ENCODE data around the gene NCKAP5. TPM values are rescaled to one million over a fixed set of nuclear protein-coding genes. Genes with fewer than 3 reads are reported as not detected.

Gene NCKAP5
- total and polyA plus RNA-seq, 2 experiments from 2014 or later: 2.2 to 5.5 TPM

DNA sequence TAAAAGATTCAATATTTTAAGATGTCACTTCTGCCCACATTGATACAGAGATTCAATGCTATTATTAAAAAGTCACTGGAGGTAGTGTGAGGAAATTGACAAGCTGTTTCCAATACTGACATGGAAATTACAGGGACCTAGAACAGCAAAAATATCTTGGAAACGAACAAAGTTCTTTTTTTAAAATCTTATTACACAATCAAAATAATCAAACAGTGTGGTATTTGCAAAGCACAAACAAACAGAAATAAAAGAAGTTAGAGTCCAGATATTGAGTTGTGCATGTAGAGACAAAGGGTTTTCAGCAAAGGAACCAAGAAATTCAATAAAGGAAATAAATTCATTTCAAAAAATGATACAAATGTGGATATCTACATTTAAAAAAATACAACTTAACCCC is 369.6 kb downstream of the NCKAP5 start:
- DNase-seq (ENCODE audit: low spot score): no peak
- Histone ChIP-seq H3K27ac (no peak overlapping the region), H3K4me3 (no peak overlapping the region), H3K9me3 (ENCODE audit: low read depth) (no peaks in the 10 kb centered on the region), H2AFZ (no peak overlapping the region), H4K20me1 (ENCODE audit: insufficient read depth, poor library complexity, severe bottlenecking) (no peaks in the 10 kb centered on the region), H3K79me2 (no peaks in the 10 kb centered on the region), H3K36me3 (replicated peaks; ENCODE audit: insufficient read depth, low read depth) (no peaks in the 10 kb centered on the region), H3K27me3 (no peaks in the 10 kb centered on the region), H3K4me1 (ENCODE audit: insufficient read depth) (peaks cover 4% of the 10 kb centered on the region), H3K4me2 (no peak overlapping the region), H3K9me2 (replicated peaks; ENCODE audit: insufficient read depth) (no peaks in the 10 kb centered on the region)
- TF ChIP-seq EZH2phosphoT487 (IDR thresholded peaks at IDR 0.05; ENCODE audit: low read depth, severe bottlenecking, unreplicated experiment) (no peak), EZH2 (IDR thresholded peaks at IDR 0.05; ENCODE audit: borderline replicate concordance) (no peak)
- TF ChIP-seq, protein P1, sequence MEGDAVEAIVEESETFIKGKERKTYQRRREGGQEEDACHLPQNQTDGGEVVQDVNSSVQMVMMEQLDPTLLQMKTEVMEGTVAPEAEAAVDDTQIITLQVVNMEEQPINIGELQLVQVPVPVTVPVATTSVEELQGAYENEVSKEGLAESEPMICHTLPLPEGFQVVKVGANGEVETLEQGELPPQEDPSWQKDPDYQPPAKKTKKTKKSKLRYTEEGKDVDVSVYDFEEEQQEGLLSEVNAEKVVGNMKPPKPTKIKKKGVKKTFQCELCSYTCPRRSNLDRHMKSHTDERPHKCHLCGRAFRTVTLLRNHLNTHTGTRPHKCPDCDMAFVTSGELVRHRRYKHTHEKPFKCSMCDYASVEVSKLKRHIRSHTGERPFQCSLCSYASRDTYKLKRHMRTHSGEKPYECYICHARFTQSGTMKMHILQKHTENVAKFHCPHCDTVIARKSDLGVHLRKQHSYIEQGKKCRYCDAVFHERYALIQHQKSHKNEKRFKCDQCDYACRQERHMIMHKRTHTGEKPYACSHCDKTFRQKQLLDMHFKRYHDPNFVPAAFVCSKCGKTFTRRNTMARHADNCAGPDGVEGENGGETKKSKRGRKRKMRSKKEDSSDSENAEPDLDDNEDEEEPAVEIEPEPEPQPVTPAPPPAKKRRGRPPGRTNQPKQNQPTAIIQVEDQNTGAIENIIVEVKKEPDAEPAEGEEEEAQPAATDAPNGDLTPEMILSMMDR (IDR thresholded peaks at IDR 0.05; ENCODE audit: poor library complexity): no peak
- WGBS (ENCODE audit: low lambda C conversion rate, missing lambda C conversion rate): 66% methylated on average over 1 of the region's 1 CpG

DNA sequence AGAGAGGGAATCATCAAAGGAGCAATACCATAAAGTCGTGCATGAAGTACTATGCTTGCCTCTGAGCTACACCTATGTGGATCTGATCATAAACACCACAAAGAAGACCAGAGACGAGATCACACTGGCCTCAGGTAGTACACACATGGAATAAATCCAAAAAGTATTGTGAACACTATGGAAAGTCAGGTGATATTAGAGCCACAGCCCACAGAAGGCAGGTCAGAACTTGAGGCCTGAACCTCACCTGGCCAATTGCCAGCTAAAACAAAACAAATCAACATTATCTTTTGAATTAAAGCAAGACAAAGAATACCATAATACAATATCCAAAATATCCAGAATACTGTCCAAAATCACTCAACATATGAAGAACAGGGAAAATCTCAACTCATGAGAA is 371.1 kb downstream of the NCKAP5 start:
- H3K9me3 ChIP-seq (ENCODE audit: low read depth): no peaks in the 10 kb centered on the region
- no peaks in the 10 kb centered on the region for H3K79me2 ChIP-seq
- whole genome bisulfite sequencing (ENCODE audit: low lambda C conversion rate, missing lambda C conversion rate): 77% methylated on average over 2 of the region's 2 CpGs
- peaks cover 4% of the 10 kb centered on the region for H3K4me1 ChIP-seq (ENCODE audit: insufficient read depth)
- TF ChIP-seq, protein P1 (IDR thresholded peaks at IDR 0.05; ENCODE audit: poor library complexity): no peak
- no peak for DNase-seq (ENCODE audit: low spot score)
- H3K9me2 ChIP-seq (replicated peaks; ENCODE audit: insufficient read depth): no peaks in the 10 kb centered on the region
- H2AFZ ChIP-seq: no peak overlapping the region
- no peak overlapping the region for H3K4me3 ChIP-seq
- H4K20me1 ChIP-seq (ENCODE audit: insufficient read depth, poor library complexity, severe bottlenecking): no peaks in the 10 kb centered on the region
- no peaks in the 10 kb centered on the region for H3K27me3 ChIP-seq
- H3K4me2 ChIP-seq: no peak overlapping the region
- no peak overlapping the region for H3K27ac ChIP-seq
- no peaks in the 10 kb centered on the region for H3K36me3 ChIP-seq (replicated peaks; ENCODE audit: insufficient read depth, low read depth)

DNA sequence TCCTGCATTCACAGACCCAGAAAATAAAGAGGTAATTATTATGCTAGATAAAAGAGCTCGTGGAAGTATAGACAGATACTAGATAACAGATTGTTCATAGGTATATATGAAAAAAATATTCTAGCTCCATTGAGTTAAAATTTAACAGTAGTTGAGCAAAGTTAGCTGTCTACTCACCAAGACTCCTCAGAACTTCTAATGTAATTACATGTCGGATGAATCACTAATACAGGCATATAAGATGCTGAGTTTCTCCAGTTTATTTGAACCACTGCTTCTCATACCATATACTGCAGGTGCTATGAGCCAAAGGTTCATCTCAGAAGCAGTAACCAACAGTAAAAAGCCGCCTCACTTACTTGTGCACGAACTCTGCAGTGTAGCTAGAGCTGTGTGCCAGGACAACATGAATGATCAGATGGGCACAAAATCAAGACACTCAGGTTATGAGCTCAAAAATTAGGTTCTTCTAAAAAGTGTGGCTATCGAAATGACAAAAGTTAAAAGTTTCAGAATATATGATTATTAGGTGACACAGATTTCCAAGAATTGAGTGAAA is 373.4 kb downstream of the NCKAP5 start:
- DNase-seq (ENCODE audit: low spot score): no peak
- H3K79me2 ChIP-seq: no peaks in the 10 kb centered on the region
- H3K36me3 ChIP-seq (replicated peaks; ENCODE audit: insufficient read depth, low read depth): no peaks in the 10 kb centered on the region
- H3K9me3 ChIP-seq (ENCODE audit: low read depth): no peaks in the 10 kb centered on the region
- H3K4me1 ChIP-seq (ENCODE audit: insufficient read depth): peaks cover 4% of the 10 kb centered on the region
- H3K9me2 ChIP-seq (replicated peaks; ENCODE audit: insufficient read depth): no peaks in the 10 kb centered on the region
- H4K20me1 ChIP-seq (ENCODE audit: insufficient read depth, poor library complexity, severe bottlenecking): no peaks in the 10 kb centered on the region
- no peak for TF ChIP-seq EZH2phosphoT487 (IDR thresholded peaks at IDR 0.05; ENCODE audit: low read depth, severe bottlenecking, unreplicated experiment)
- no peak overlapping the region for H3K4me3 ChIP-seq
- H3K27ac ChIP-seq: no peak overlapping the region
- 79% methylated on average over 5 of the region's 5 CpGs for WGBS (ENCODE audit: low lambda C conversion rate, missing lambda C conversion rate)
- no peak overlapping the region for H2AFZ ChIP-seq
- H3K27me3 ChIP-seq: no peaks in the 10 kb centered on the region
- H3K4me2 ChIP-seq: no peak overlapping the region

DNA sequence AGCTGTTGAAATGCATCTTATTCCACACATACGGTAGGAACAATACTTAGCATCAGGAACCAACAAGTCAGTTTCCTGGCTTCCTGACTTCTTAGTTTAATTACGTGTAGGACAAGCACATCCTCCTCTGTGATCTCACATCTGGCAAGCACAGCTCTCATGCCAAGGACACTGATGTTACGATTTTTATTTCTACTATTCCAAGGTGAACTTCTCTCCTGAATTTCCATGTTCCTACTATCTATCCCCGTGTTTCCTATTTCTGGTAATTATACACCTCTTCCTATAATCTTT is 374.0 kb downstream of the NCKAP5 start:
- no peaks in the 10 kb centered on the region for H3K27me3 ChIP-seq
- H3K4me2 ChIP-seq: no peak overlapping the region
- no peak overlapping the region for H3K4me3 ChIP-seq
- H3K9me3 ChIP-seq (ENCODE audit: low read depth): no peaks in the 10 kb centered on the region
- H3K9me2 ChIP-seq (replicated peaks; ENCODE audit: insufficient read depth): no peaks in the 10 kb centered on the region
- DNase-seq (ENCODE audit: low spot score): no peak
- no peaks in the 10 kb centered on the region for H3K79me2 ChIP-seq
- H3K4me1 ChIP-seq (ENCODE audit: insufficient read depth): peaks cover 4% of the 10 kb centered on the region
- WGBS (ENCODE audit: low lambda C conversion rate, missing lambda C conversion rate): 77% methylated on average over 4 of the region's 4 CpGs
- H2AFZ ChIP-seq: no peak overlapping the region
- H3K36me3 ChIP-seq (replicated peaks; ENCODE audit: insufficient read depth, low read depth): no peaks in the 10 kb centered on the region
- TF ChIP-seq EZH2 (IDR thresholded peaks at IDR 0.05; ENCODE audit: borderline replicate concordance): no peak
- TF ChIP-seq, protein P1 (IDR thresholded peaks at IDR 0.05; ENCODE audit: poor library complexity): no peak
- TF ChIP-seq EZH2phosphoT487 (IDR thresholded peaks at IDR 0.05; ENCODE audit: low read depth, severe bottlenecking, unreplicated experiment): no peak
- no peak overlapping the region for H3K27ac ChIP-seq
- no peaks in the 10 kb centered on the region for H4K20me1 ChIP-seq (ENCODE audit: insufficient read depth, poor library complexity, severe bottlenecking)
